ENCODE measurements around the gene WDR62.
A peak's percentile ranks its signal among the peaks of the same experiment; 100 is the strongest.

- TF ChIP-seq POLR2A (IDR thresholded peaks at IDR 0.05; ENCODE audit: low read length): peak; percentile 47
- TF ChIP-seq GATA1 (IDR thresholded peaks at IDR 0.05; ENCODE audit: low read depth, low read length): no peak
Observed at GRCh38 chr19:36103842-36104552, 49.3 kb downstream of the WDR62 start.

All from erythroblast (primary cell).